Choroid plexus epithelial cell (primary cell): Measurements from ENCODE around the gene FER.
A peak's percentile ranks its signal among the peaks of the same experiment; 100 is the strongest.
"Not testable (repeated sequence)": the region's sequence is repeated elsewhere in the genome, so short reads cannot be mapped to it uniquely, and the experiment has no call there.

ENCODE experiments used
- DNase-seq: peaks from one replicate; pipeline ENCODE4 v3.0.0-alpha.2; 2010; ENCODE audit warnings: low read depth
- H3K4me3 ChIP-seq: 2 replicates; pipeline ENCODE4 v1.5.1; 2011; ENCODE audit warnings: low read depth, mild to moderate bottlenecking, control low read depth, low read length, moderate library complexity
- CTCF ChIP-seq: conservative IDR thresholded peaks from 2 replicates; pipeline ENCODE4 v1.5.1; 2011; ENCODE audit warnings: low read depth, mild to moderate bottlenecking, control low read depth, inconsistent platforms, low read length, moderate library complexity

Gene FER

GRCh38 chr5:108881133-108881532 lies 133.4 kb downstream of the FER start:
- H3K4me3 ChIP-seq: no peak overlapping the region
- no peak for TF ChIP-seq CTCF
- DNase-seq: no peak

GRCh38 chr5:108884736-108885135 lies 137.0 kb downstream of the FER start:
- H3K4me3 ChIP-seq: no peak overlapping the region
- TF ChIP-seq CTCF: no peak
- DNase-seq: peak; percentile 85

GRCh38 chr5:108898257-108898656 lies 150.6 kb downstream of the FER start:
- DNase-seq: no peak

GRCh38 chr5:108898707-108899106 lies 151.0 kb downstream of the FER start:
- DNase-seq: no peak
- no peak for TF ChIP-seq CTCF
- no peak overlapping the region for H3K4me3 ChIP-seq

More at GRCh38 chr5:108898257-108898656, 150.6 kb downstream of the FER start:
- TF ChIP-seq CTCF: no peak
- H3K4me3 ChIP-seq: no peak overlapping the region

- H3K4me3 ChIP-seq, DNase-seq: not testable (repeated sequence)
Measured at GRCh38 chr5:108899244-108899643, 151.5 kb downstream of the FER start.

GRCh38 chr5:108900668-108901067 lies 153.0 kb downstream of the FER start:
- no peak for TF ChIP-seq CTCF
- no peak for DNase-seq
- H3K4me3 ChIP-seq: no peak overlapping the region

GRCh38 chr5:108905805-108906204 lies 158.1 kb downstream of the FER start:
- DNase-seq: no peak
- TF ChIP-seq CTCF: no peak
- H3K4me3 ChIP-seq: no peak overlapping the region

- no peak overlapping the region for H3K4me3 ChIP-seq
- no peak for DNase-seq
- TF ChIP-seq CTCF: no peak
Measured at GRCh38 chr5:108910627-108911026, 162.9 kb downstream of the FER start.
